Measurements from ENCODE around the gene CDKL4. TPM values are rescaled to one million over a fixed set of nuclear protein-coding genes. Genes with fewer than 3 reads are reported as not detected.
A peak's percentile ranks its signal among the peaks of the same experiment; 100 is the strongest.

The CDKL4 gene
- total and polyA plus RNA-seq, 2 of the 13 experiments (the other 11 are each of a cell fraction or from before 2014, with no cell fraction given) = 0.29 to 0.50 TPM

- TF ChIP-seq SNAPC4 (CRISPR knock-in tag; IDR thresholded peaks at IDR 0.05) = 0 out of 2 replicates have a peak, but pooled peaks have one; percentile 66
- TF ChIP-seq HMG20A (CRISPR knock-in tag; IDR thresholded peaks at IDR 0.05; ENCODE audit: borderline replicate concordance) = peak; percentile 90; the same call in 1 of the 2 replicates
- TF ChIP-seq ZNF761 (CRISPR knock-in tag; conservative IDR thresholded peaks at IDR 0.05) = peak; percentile 50
- peak; percentile 95 for TF ChIP-seq FOXK2 (IDR thresholded peaks at IDR 0.05)
- peak; percentile 84 for TF ChIP-seq SAP130 (CRISPR knock-in tag; IDR thresholded peaks at IDR 0.05; ENCODE audit: low read depth)
- TF ChIP-seq ZNF792 (CRISPR knock-in tag; IDR thresholded peaks at IDR 0.05) = peak; percentile 87; the same call in 1 of the 2 replicates
- peak; percentile 83 for TF ChIP-seq FOXP1 (IDR thresholded peaks at IDR 0.05)
- TF ChIP-seq FOXP1 (CRISPR knock-in tag; IDR thresholded peaks at IDR 0.05) = peak; percentile 90
- peak; percentile 70; the same call in 1 of the 2 replicates for TF ChIP-seq NAIF1 (CRISPR knock-in tag; IDR thresholded peaks at IDR 0.05; ENCODE audit: borderline replicate concordance)
- peak; percentile 99 for TF ChIP-seq GFI1 (CRISPR knock-in tag; IDR thresholded peaks at IDR 0.05; ENCODE audit: borderline replicate concordance)
- TF ChIP-seq PHF5A (CRISPR knock-in tag; IDR thresholded peaks at IDR 0.05; ENCODE audit: low read depth, unreplicated experiment) = peak; percentile 38
- TF ChIP-seq ZBTB38 (CRISPR knock-in tag; IDR thresholded peaks at IDR 0.05) = peak; percentile 43; the same call in 1 of the 2 replicates
- TF ChIP-seq ZNF646 (CRISPR knock-in tag; IDR thresholded peaks at IDR 0.05) = peak; percentile 66; the same call in 1 of the 2 replicates
- peak; percentile 61; the same call in 1 of the 3 replicates for TF ChIP-seq MXI1 (IDR thresholded peaks at IDR 0.05; ENCODE audit: borderline replicate concordance, low read depth, low read length)
- 0 out of 2 replicates have a peak, but pooled peaks have one; percentile 83 for TF ChIP-seq SNAI1 (CRISPR knock-in tag; IDR thresholded peaks at IDR 0.05; ENCODE audit: borderline replicate concordance)
- 0 out of 2 replicates have a peak, but pooled peaks have one; percentile 44 for TF ChIP-seq CREB1 (IDR thresholded peaks at IDR 0.05)
- peak; percentile 39; the same call in 1 of the 2 replicates for TF ChIP-seq CREB1 (CRISPR knock-in tag; IDR thresholded peaks at IDR 0.05)
- peak; percentile 87 for TF ChIP-seq ZMYM3 (CRISPR knock-in tag; IDR thresholded peaks at IDR 0.05)
- peak; percentile 78 for TF ChIP-seq ZGPAT (CRISPR knock-in tag; IDR thresholded peaks at IDR 0.05)
Observed at GRCh38 chr2:39138187-39138836, 105.5 kb downstream of the CDKL4 start (continued).

Data from HepG2 (cell line).